ENCODE results near the gene CD300A. TPM values are rescaled to one million over a fixed set of nuclear protein-coding genes. Genes with fewer than 3 reads are reported as not detected.

The CD300A gene
- total and polyA plus RNA-seq, 2 of the 4 experiments (the other 2 are of a cell fraction) = not detected

GRCh38 chr17:74529243-74529642 lies 62.8 kb downstream of the CD300A start:
- H2BK120ac ChIP-seq (ENCODE audit: low read depth, low read length) = no peak overlapping the region

More at GRCh38 chr17:74529243-74529642, 62.8 kb downstream of the CD300A start:
- Histone ChIP-seq H3K23ac (ENCODE audit: low read depth, low read length) (no peak overlapping the region), H3K27me3 (ENCODE audit: control insufficient read depth, insufficient read depth, low read length) (no peaks in the 10 kb centered on the region), H4K20me1 (ENCODE audit: insufficient read depth, low read length) (no peaks in the 10 kb centered on the region), H2AFZ (replicated peaks; ENCODE audit: low read length, poor library complexity) (no peak overlapping the region), H2BK15ac (ENCODE audit: low read depth, low read length) (no peak overlapping the region), H3K56ac (ENCODE audit: extremely low read depth, insufficient read depth, low read length) (no peak overlapping the region), H2AK9ac (replicated peaks; ENCODE audit: low read depth, low read length, poor library complexity) (no peak overlapping the region), H3K27ac (ENCODE audit: insufficient read depth, low read length) (no peak overlapping the region), H3K9me3 (ENCODE audit: control insufficient read depth, insufficient read depth, low read length) (peaks cover 40% of the 10 kb centered on the region), H3K18ac (ENCODE audit: low read depth, low read length) (no peak overlapping the region), H3K4ac (ENCODE audit: low read depth, low read length) (no peak overlapping the region), H3K9me1 (ENCODE audit: insufficient read depth, low read length) (no peaks in the 10 kb centered on the region), H3K9ac (ENCODE audit: low read depth, low read length) (no peak overlapping the region), H3K4me3 (ENCODE audit: insufficient read depth, low read depth, low read length) (no peak overlapping the region), H3K4me1 (ENCODE audit: control insufficient read depth, insufficient read depth, low read length) (no peaks in the 10 kb centered on the region), H3K14ac (replicated peaks; ENCODE audit: low read depth, low read length) (no peak overlapping the region), H2AK5ac (ENCODE audit: low read depth, low read length) (no peak overlapping the region), H3K36me3 (ENCODE audit: control insufficient read depth, insufficient read depth, low read length) (no peaks in the 10 kb centered on the region), H4K5ac (ENCODE audit: low read depth, low read length) (no peak overlapping the region), H4K8ac (ENCODE audit: low read depth in 2 of 2, low read length in 2 of 2) (no peak overlapping the region), H2BK20ac (ENCODE audit: low read depth, low read length) (no peak overlapping the region), H2BK5ac (ENCODE audit: low read depth, low read length, poor library complexity, severe bottlenecking) (no peak overlapping the region), H3K4me2 (ENCODE audit: low read depth, low read length) (no peak overlapping the region), H3K79me1 (ENCODE audit: low read depth in 1 of 2, low read length in 2 of 2) (no peaks in the 10 kb centered on the region), H4K91ac (ENCODE audit: insufficient read depth, low read depth, low read length) (no peak overlapping the region)
- WGBS, 2 experiments (ENCODE audit: extremely low coverage in 2 of 2, insufficient read length in 1 of 2) = 20% methylated on average over 1 of the region's 5 CpGs; no CpG with 5 or more reads in 1 of the 2 experiments
- no TSS peak for BruUV-seq (replicated peaks)
- ChIA-PET CTCF (no interaction called here), POLR2A (ENCODE audit: unreplicated experiment) (no interaction called here)
- no peak for TF ChIP-seq CHD1 (IDR thresholded peaks at IDR 0.05; ENCODE audit: low read depth, low read length)
- no peak for TF ChIP-seq MXI1 (IDR thresholded peaks at IDR 0.05; ENCODE audit: borderline replicate concordance, low read depth, low read length)
- TF ChIP-seq RCOR1 (IDR thresholded peaks at IDR 0.05; ENCODE audit: insufficient replicate concordance, low read length) = no peak
- no peak for TF ChIP-seq USF2 (IDR thresholded peaks at IDR 0.05; ENCODE audit: low read depth, low read length)
- no peak for TF ChIP-seq BHLHE40 (IDR thresholded peaks at IDR 0.05; ENCODE audit: low read depth, low read length)
- no peak for TF ChIP-seq RFX5 (IDR thresholded peaks at IDR 0.05; ENCODE audit: low read depth, low read length)
- TF ChIP-seq CTCF (conservative IDR thresholded peaks at IDR 0.05; ENCODE audit: low read depth, low read length) = no peak
- no peak for TF ChIP-seq ELK1 (IDR thresholded peaks at IDR 0.05; ENCODE audit: borderline replicate concordance, low read depth, low read length)
- TF ChIP-seq NFE2L2 (IDR thresholded peaks at IDR 0.05; ENCODE audit: low read depth, low read length) = no peak
- no peak for TF ChIP-seq RAD21 (IDR thresholded peaks at IDR 0.05; ENCODE audit: low read length)
- no peak for TF ChIP-seq CEBPB (IDR thresholded peaks at IDR 0.05; ENCODE audit: low read depth, low read length)
- no peak for TF ChIP-seq FOS (IDR thresholded peaks at IDR 0.05; ENCODE audit: low read depth, low read length)
- TF ChIP-seq MAFK (IDR thresholded peaks at IDR 0.05; ENCODE audit: low read depth, low read length) = no peak
- no peak for TF ChIP-seq SMC3 (IDR thresholded peaks at IDR 0.05; ENCODE audit: low read depth, low read length)
- no peak for TF ChIP-seq POLR2A (IDR thresholded peaks at IDR 0.05; ENCODE audit: low read depth, low read length)
- in situ Hi-C loops (cut with MboI; ENCODE audit: low sequenced_read_pairs) (no loop called here), intact Hi-C loops (cut with micrococcal nuclease) (no loop called here), dilution Hi-C loops (cut with HindIII; ENCODE audit: low sequenced_read_pairs, unreplicated experiment) (no loop called here)
- DNase-seq = no peak
- ATAC-seq (ENCODE audit: low read depth) = no peak

Measured in IMR-90 (cell line).